NCI-H524 (cell line): ENCODE measurements around the gene FNDC8.
"Not testable (repeated sequence)": the region's sequence is repeated elsewhere in the genome, so short reads cannot be mapped to it uniquely, and the experiment has no call there.

ENCODE experiments used
- DNase-seq, 2 experiments: peaks; one replicate each; lab custom pipeline; 2025; lab: John Stamatoyannopoulos, UW

FNDC8 gene

GRCh38 chr17:35144840-35145239 lies 23.4 kb downstream of the FNDC8 start:
- no peak for DNase-seq

- no peak for DNase-seq
These were observed 24.9 kb downstream of the FNDC8 start for GRCh38 chr17:35146214-35146833.

- no peak for DNase-seq
These were observed 26.0 kb downstream of the FNDC8 start, which contains the start of gene UNC45B for GRCh38 chr17:35147375-35147905. UNC45B (plus strand) TSS chr17:35147817; CDS start chr17:35148264, 447 bp downstream.

GRCh38 chr17:35148144-35148543 lies 26.7 kb downstream of the FNDC8 start:
- DNase-seq: no peak

- DNase-seq: no peak
These were observed 28.5 kb downstream of the FNDC8 start for GRCh38 chr17:35149941-35150340.

- DNase-seq: not testable (repeated sequence)
These were observed 29.7 kb downstream of the FNDC8 start for GRCh38 chr17:35151080-35151479.

GRCh38 chr17:35152421-35153140 lies 31.2 kb downstream of the FNDC8 start:
- no peak for DNase-seq

GRCh38 chr17:35154196-35155165 lies 33.1 kb downstream of the FNDC8 start:
- DNase-seq: no peak

GRCh38 chr17:35155246-35155645 lies 33.8 kb downstream of the FNDC8 start:
- no peak for DNase-seq

GRCh38 chr17:35159940-35160339 lies 38.5 kb downstream of the FNDC8 start:
- no peak for DNase-seq

GRCh38 chr17:35160354-35161201 lies 39.2 kb downstream of the FNDC8 start:
- no peak for DNase-seq

- no peak for DNase-seq
These were observed 39.9 kb downstream of the FNDC8 start for GRCh38 chr17:35161281-35161761.

GRCh38 chr17:35162755-35163154 lies 41.3 kb downstream of the FNDC8 start:
- no peak for DNase-seq

- DNase-seq: no peak
These were observed 42.5 kb downstream of the FNDC8 start for GRCh38 chr17:35163886-35164285.

- no peak for DNase-seq
These were observed 43.3 kb downstream of the FNDC8 start for GRCh38 chr17:35164716-35165115.

- DNase-seq: no peak
These were observed 45.1 kb downstream of the FNDC8 start for GRCh38 chr17:35166526-35166925.

GRCh38 chr17:35167046-35167445 lies 45.6 kb downstream of the FNDC8 start:
- no peak for DNase-seq

- DNase-seq: no peak
These were observed 46.3 kb downstream of the FNDC8 start for GRCh38 chr17:35167666-35168065.

- DNase-seq: no peak
These were observed 48.5 kb downstream of the FNDC8 start for GRCh38 chr17:35169835-35170363.

- no peak for DNase-seq
These were observed 49.8 kb downstream of the FNDC8 start for GRCh38 chr17:35170968-35171771.
